OCI-LY1 (cell line): ENCODE data around the gene PCNX2.

Source experiments
- EZH2 ChIP-seq: fragments of 200-600 bp; sonication (generic), shearing (Covaris generic); IDR thresholded peaks from 2 replicates; pipeline ENCODE4 v1.8.0; 2017; ENCODE audit warnings: borderline replicate concordance, mixed run types, mild to moderate bottlenecking, antibody characterized with exemption, low read length, moderate library complexity, mixed read lengths
- TF ChIP-seq, protein P1 (sequence below): fragments of 200-600 bp; sonication (generic), shearing (Covaris generic); IDR thresholded peaks from 2 replicates; pipeline ENCODE4 v1.5.1; 2017; ENCODE audit warnings: mild to moderate bottlenecking, antibody characterized with exemption, low read length, moderate library complexity, mixed read lengths

DNA sequence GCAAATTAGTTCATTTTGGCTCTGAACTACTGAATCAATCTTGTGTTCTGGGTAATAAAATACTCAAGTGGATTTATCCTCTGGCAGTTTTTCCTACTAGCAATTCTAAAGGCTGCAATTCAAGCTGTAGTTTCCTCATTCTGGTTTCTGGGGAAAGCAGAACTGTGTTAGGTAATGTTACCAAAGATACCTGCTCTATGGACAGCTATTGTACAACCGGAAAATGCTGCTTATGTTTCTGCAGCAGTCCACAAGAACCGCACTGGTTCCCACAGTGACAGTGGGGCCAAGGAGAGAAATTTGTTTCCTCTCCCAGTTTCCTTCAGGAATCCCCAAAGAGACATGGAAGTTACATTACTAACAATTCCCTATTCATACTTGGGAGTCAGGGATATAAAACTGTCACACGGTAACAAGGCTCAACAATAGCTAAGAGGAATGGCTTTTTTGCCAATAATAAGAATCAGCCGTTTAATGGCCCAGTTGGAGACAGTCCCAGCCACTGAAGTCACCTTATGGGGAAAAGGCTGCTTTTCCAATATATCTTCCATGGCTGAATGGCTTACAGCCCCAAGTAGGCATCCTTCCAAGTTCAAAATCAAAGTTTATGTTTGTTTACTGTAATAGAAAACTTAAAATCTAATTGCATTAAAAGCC, 52.6 kb downstream of the PCNX2 start:
- TF ChIP-seq EZH2 = no peak
- TF ChIP-seq, protein P1, sequence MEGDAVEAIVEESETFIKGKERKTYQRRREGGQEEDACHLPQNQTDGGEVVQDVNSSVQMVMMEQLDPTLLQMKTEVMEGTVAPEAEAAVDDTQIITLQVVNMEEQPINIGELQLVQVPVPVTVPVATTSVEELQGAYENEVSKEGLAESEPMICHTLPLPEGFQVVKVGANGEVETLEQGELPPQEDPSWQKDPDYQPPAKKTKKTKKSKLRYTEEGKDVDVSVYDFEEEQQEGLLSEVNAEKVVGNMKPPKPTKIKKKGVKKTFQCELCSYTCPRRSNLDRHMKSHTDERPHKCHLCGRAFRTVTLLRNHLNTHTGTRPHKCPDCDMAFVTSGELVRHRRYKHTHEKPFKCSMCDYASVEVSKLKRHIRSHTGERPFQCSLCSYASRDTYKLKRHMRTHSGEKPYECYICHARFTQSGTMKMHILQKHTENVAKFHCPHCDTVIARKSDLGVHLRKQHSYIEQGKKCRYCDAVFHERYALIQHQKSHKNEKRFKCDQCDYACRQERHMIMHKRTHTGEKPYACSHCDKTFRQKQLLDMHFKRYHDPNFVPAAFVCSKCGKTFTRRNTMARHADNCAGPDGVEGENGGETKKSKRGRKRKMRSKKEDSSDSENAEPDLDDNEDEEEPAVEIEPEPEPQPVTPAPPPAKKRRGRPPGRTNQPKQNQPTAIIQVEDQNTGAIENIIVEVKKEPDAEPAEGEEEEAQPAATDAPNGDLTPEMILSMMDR = no peak
